Cardiac fibroblast (primary cell): ENCODE results near the gene PHLDA1.

Source experiments
- DNase-seq, 2 donors: peaks; one replicate each; pipeline versions ENCODE4 v3.0.0 to v3.0.0-alpha.2; 2010; ENCODE audit warnings: low read depth in 2 of 2
- H3K4me3 ChIP-seq, 2 donors: replicated peaks in 1 of 2; 1 replicate in 1 of 2; 2 replicates in 1 of 2; pipeline ENCODE4 v1.5.1; 2011; ENCODE audit warnings: low read depth in 2 of 2, low read length in 2 of 2, mild to moderate bottlenecking in 2 of 2, moderate library complexity in 1 of 2
- TF ChIP-seq, protein P1 (sequence below): IDR thresholded peaks from one replicate; pipeline ENCODE4 v1.5.1; 2011; ENCODE audit warnings: low read depth, mild to moderate bottlenecking, low read length, inconsistent platforms

PHLDA1 gene

DNA sequence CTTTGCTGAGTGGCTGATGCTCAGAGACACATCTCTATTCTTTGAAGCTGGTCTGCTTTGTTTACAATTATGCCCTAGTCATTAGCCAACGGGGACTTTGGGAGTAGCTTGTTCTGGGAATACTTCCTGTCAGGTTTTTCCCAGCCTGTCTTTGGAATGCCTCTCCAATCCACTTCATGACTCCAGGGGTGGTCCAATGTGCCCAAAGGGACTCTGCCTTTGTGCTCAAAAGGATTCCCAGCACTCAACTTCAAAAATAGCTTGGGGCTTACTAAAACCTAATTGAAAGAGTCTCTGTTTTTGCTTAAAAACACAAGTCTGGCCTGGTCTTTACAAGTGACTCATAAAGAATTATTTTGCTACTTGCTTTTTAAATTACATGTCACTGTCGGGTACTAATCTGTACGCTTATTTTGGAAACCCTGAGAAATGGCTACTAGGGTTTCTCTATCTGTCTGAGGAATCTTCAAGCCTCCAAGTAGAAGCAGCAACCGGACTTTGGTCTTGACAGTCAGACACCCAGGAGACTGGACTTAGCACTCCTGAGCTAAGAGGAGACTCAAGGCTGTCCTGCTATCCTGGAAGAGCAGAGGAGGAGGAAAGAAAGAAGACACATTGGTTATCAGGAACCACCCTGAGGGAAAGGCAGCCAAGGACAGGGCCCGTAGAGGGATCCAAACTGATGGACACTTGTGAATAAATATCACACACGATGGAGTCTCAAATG is 20.7 kb downstream of the PHLDA1 start:
- H3K4me3 ChIP-seq: no peak overlapping the region
- TF ChIP-seq, protein P1, sequence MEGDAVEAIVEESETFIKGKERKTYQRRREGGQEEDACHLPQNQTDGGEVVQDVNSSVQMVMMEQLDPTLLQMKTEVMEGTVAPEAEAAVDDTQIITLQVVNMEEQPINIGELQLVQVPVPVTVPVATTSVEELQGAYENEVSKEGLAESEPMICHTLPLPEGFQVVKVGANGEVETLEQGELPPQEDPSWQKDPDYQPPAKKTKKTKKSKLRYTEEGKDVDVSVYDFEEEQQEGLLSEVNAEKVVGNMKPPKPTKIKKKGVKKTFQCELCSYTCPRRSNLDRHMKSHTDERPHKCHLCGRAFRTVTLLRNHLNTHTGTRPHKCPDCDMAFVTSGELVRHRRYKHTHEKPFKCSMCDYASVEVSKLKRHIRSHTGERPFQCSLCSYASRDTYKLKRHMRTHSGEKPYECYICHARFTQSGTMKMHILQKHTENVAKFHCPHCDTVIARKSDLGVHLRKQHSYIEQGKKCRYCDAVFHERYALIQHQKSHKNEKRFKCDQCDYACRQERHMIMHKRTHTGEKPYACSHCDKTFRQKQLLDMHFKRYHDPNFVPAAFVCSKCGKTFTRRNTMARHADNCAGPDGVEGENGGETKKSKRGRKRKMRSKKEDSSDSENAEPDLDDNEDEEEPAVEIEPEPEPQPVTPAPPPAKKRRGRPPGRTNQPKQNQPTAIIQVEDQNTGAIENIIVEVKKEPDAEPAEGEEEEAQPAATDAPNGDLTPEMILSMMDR: no peak
- DNase-seq: peak; percentile 40 to 47

DNA sequence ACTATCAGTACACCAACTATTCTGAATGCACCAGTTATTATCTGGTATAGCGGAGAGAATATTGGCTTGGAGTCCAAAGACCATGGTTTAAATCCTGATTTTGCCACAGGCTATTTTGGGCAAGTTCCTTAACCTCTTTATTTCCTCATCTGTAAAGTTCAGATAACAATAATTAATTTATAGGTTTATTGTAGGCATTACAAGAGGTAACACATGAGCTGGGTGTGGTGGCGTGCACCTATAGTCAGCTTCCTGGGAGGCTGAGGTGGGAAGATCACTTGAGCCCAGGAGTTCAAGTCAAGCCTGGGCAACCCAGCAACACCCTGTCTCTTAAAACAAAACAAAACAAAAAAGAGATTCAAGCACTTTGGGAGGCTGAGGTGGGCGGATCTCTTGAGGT is 23.1 kb downstream of the PHLDA1 start:
- no peak overlapping the region for H3K4me3 ChIP-seq
- TF ChIP-seq, protein P1: no peak
- no peak for DNase-seq

DNA sequence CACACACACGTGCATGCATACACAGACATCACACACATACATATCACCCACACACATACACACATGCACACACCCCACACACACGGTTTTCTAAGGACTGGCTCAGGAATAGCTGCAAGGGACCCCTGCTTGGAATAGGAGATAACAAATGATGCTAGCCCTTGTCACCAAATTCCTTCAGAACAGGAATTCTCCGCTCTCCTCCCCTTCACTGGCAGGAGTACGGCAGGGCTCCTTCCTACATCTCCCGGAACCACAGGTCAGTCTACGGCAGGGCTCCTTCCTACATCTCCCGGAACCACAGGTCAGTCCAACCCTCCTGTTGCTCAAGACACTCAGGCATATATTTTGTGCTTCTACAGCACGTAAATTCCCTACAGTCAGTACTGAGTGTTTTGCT is 23.9 kb downstream of the PHLDA1 start:
- TF ChIP-seq, protein P1: no peak
- H3K4me3 ChIP-seq: no peak overlapping the region
- no peak for DNase-seq

DNA sequence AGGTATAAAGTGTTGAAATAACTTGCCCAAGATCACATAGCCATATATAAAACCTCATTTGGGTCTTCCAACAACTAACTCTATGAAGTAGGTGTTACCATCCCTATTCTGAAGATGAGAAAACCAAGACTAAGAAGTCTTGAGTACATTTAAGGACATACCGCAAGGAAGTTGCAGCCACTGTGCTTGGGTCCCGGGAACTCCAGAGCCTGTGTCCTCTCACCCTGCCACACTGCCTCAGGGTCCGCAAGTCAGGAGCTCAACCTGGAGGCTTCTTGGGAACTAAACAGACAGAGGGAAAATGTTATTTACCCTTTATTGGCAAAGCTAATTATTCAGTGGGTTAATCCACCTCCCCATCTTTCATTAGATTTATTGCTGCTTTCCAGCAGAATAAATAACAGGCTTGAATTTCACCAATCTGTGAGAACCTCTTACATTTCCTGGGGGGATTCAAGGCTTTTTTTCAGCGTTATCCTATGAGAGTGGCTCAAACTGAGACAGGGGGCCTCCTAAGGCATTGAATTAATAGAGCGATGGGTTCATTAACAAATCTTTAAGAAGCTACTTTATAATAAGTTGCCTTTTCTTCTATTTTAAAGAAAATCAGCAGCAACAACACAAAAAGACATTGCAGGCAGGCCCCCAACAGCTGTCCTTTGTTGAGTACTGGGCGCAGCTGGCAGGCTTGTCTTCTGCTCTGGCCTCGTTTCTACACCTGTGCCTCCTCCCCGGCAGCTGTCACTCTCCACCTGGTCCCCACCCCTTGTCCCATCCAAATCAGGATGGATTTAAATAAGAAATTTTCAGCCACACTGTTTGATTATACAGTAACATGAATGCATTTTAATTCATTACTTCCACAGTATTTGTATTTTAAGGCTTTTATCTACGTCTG is 25.3 kb downstream of the PHLDA1 start:
- H3K4me3 ChIP-seq: no peak overlapping the region
- TF ChIP-seq, protein P1: no peak
- DNase-seq: no peak

DNA sequence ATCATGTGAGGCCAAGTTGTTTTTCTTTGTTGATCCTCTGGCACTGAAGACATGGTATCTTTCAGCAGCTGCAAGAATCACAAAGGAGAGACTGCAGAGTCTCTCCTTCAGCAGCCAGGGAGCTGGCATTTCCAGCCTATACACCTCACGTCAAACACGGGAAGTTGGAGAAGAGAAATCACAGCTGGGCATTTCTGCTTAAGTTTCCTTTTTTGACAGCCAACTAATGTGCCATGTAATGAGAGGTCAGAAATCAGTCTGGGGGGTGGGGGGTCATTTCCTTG is 28.3 kb downstream of the PHLDA1 start:
- no peak for DNase-seq
- H3K4me3 ChIP-seq: no peak overlapping the region
- TF ChIP-seq, protein P1: no peak

DNA sequence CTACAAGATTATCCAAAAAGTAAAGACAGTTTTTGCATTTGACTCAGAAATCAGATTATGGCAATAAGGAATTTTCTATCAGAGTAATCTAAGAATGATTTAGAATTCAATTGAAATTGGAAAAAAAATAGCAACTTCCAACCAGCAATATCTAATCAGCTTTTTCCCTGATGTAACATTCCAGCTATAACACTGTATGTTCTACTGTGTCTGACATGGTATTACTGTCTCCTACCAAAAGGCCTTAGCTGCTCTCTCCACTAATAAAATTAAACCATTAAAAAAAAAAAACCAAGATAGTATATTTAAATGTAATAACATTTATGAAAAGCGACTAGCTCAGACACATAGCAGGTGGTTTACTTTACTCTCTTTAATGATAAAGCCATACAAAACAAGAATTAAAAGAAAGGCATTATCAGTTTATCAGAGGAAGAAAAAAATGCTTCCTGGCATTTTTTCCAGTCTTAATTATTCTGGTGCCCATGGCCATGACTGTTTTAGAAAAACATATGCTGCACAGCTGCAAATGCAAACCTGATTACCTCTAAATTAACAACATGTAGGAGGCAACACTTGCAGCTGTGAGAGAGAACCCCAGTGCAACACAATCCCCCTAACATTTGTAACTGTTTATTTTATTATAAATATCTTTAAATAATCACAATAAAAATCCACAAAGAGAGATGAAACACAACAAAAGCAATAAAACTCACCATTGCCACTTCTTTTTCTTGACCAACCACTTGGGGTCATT is 28.8 kb downstream of the PHLDA1 start:
- H3K4me3 ChIP-seq: no peak overlapping the region
- DNase-seq: no peak
- TF ChIP-seq, protein P1: no peak
